Activated naive CD8-positive, alpha-beta T cell treated with anti-CD3 and anti-CD28 coated beads, Interleukin-2, amount 50 U/mL, for 24 hours (primary cell): ENCODE results near the gene MYO1B.

Experiments
- ATAC-seq: fragments of 150-1000 bp; cut with Tn5 transposase; one replicate; pipeline ENCODE4 v1.10.0; 2021
- DNase-seq: peaks from one replicate; pipeline ENCODE4 v3.0.0; 2021
- H3K27ac Mint-ChIP-seq: one replicate; pipeline ENCODE4 v1.8.0; 2021; ENCODE audit warnings: mild to moderate bottlenecking, mixed read lengths
- H3K27me3 Mint-ChIP-seq: one replicate; pipeline ENCODE4 v1.8.0; 2021; ENCODE audit warnings: mixed read lengths
- H3K36me3 Mint-ChIP-seq: one replicate; pipeline ENCODE4 v1.8.0; 2021; ENCODE audit warnings: low read depth, mixed read lengths
- H3K4me1 Mint-ChIP-seq: one replicate; pipeline ENCODE4 v1.8.0; 2021; ENCODE audit warnings: mixed read lengths
- H3K4me3 Mint-ChIP-seq: one replicate; pipeline ENCODE4 v1.8.0; 2021; ENCODE audit warnings: mild to moderate bottlenecking, moderate library complexity, mixed read lengths
- H3K9me3 Mint-ChIP-seq: one replicate; pipeline ENCODE4 v1.8.0; 2021; ENCODE audit warnings: mixed read lengths

Gene MYO1B

GRCh38 chr2:191245046-191245868 is at the start of gene MYO1B:
Gene MYO1B, plus strand, starts transcription at chr2:191245404. Its CDS starts 31,492 bp downstream, at chr2:191276896.
- H3K27ac Mint-ChIP-seq = peak within 1 kb of the TSS; percentile 41
- H3K9me3 Mint-ChIP-seq = peaks cover 8% of the 10 kb centered on the region
- DNase-seq (peak; percentile 80), ATAC-seq (peak; percentile 85)
- H3K36me3 Mint-ChIP-seq = no peaks in the 10 kb centered on the region
- H3K4me1 Mint-ChIP-seq = peaks cover 19% of the 10 kb centered on the region
- peaks cover 20% of the 10 kb centered on the region for H3K27me3 Mint-ChIP-seq
- H3K4me3 Mint-ChIP-seq = peak within 1 kb of the TSS; percentile 77

- H3K9me3 Mint-ChIP-seq = peaks cover 6% of the 10 kb centered on the region
- H3K4me3 Mint-ChIP-seq = no peak overlapping the region
- H3K27ac Mint-ChIP-seq = no peak overlapping the region
- no peak for DNase-seq
- H3K27me3 Mint-ChIP-seq = no peaks in the 10 kb centered on the region
- no peak for ATAC-seq
- no peaks in the 10 kb centered on the region for H3K36me3 Mint-ChIP-seq
- H3K4me1 Mint-ChIP-seq = peaks cover 46% of the 10 kb centered on the region
Measured at GRCh38 chr2:191197096-191197495, 48.1 kb upstream of the MYO1B start.

- H3K4me1 Mint-ChIP-seq = peaks cover 46% of the 10 kb centered on the region
- ATAC-seq = no peak
- H3K4me3 Mint-ChIP-seq = no peak overlapping the region
- H3K36me3 Mint-ChIP-seq = no peaks in the 10 kb centered on the region
- H3K9me3 Mint-ChIP-seq = peaks cover 6% of the 10 kb centered on the region
- no peak for DNase-seq
- no peak overlapping the region for H3K27ac Mint-ChIP-seq
- H3K27me3 Mint-ChIP-seq = no peaks in the 10 kb centered on the region
Measured at GRCh38 chr2:191198271-191198670, 46.9 kb upstream of the MYO1B start.

- no peaks in the 10 kb centered on the region for H3K27me3 Mint-ChIP-seq
- DNase-seq (no peak), ATAC-seq (no peak)
- peaks cover 6% of the 10 kb centered on the region for H3K9me3 Mint-ChIP-seq
- no peaks in the 10 kb centered on the region for H3K36me3 Mint-ChIP-seq
- no peak overlapping the region for H3K27ac Mint-ChIP-seq
- H3K4me1 Mint-ChIP-seq = peaks cover 41% of the 10 kb centered on the region
- H3K4me3 Mint-ChIP-seq = no peak overlapping the region
Measured at GRCh38 chr2:191199929-191200512, 45.2 kb upstream of the MYO1B start.

GRCh38 chr2:191200910-191201309 is 44.3 kb upstream of the MYO1B start:
- H3K27me3 Mint-ChIP-seq = no peaks in the 10 kb centered on the region
- no peak overlapping the region for H3K4me3 Mint-ChIP-seq
- H3K4me1 Mint-ChIP-seq = peaks cover 39% of the 10 kb centered on the region
- ATAC-seq (no peak), DNase-seq (no peak)
- no peaks in the 10 kb centered on the region for H3K36me3 Mint-ChIP-seq
- no peak overlapping the region for H3K27ac Mint-ChIP-seq
- H3K9me3 Mint-ChIP-seq = peaks cover 3% of the 10 kb centered on the region

GRCh38 chr2:191202209-191202721 is 42.9 kb upstream of the MYO1B start:
- no peak for ATAC-seq
- no peak overlapping the region for H3K4me3 Mint-ChIP-seq

GRCh38 chr2:191202881-191203397 is 42.3 kb upstream of the MYO1B start:
- Mint-ChIP-seq H3K4me1 (peaks cover 50% of the 10 kb centered on the region), H3K27ac (peak overlapping the region; percentile 66), H3K4me3 (no peak overlapping the region), H3K36me3 (no peaks in the 10 kb centered on the region), H3K9me3 (no peaks in the 10 kb centered on the region), H3K27me3 (no peaks in the 10 kb centered on the region)
- ATAC-seq (peak; percentile 35), DNase-seq (peak; percentile 33)

More at GRCh38 chr2:191202209-191202721, 42.9 kb upstream of the MYO1B start:
- Mint-ChIP-seq H3K27ac (peak overlapping the region; percentile 66), H3K27me3 (no peaks in the 10 kb centered on the region), H3K36me3 (no peaks in the 10 kb centered on the region), H3K4me1 (peaks cover 50% of the 10 kb centered on the region), H3K9me3 (no peaks in the 10 kb centered on the region)
- no peak for DNase-seq

- H3K9me3 Mint-ChIP-seq = no peaks in the 10 kb centered on the region
- no peaks in the 10 kb centered on the region for H3K36me3 Mint-ChIP-seq
- ATAC-seq (peak; percentile 41), DNase-seq (no peak)
- peaks cover 50% of the 10 kb centered on the region for H3K4me1 Mint-ChIP-seq
- peak overlapping the region; percentile 90 for H3K27ac Mint-ChIP-seq
- H3K27me3 Mint-ChIP-seq = no peaks in the 10 kb centered on the region
- peak overlapping the region; percentile 72 for H3K4me3 Mint-ChIP-seq
Measured at GRCh38 chr2:191204433-191204832, 40.8 kb upstream of the MYO1B start.

- no peak for DNase-seq
- Mint-ChIP-seq H3K27ac (peak overlapping the region; percentile 86), H3K4me1 (peaks cover 41% of the 10 kb centered on the region), H3K27me3 (no peaks in the 10 kb centered on the region), H3K4me3 (peak overlapping the region; percentile 67), H3K9me3 (peaks cover 10% of the 10 kb centered on the region), H3K36me3 (no peaks in the 10 kb centered on the region)
- peak; percentile 76 for ATAC-seq
Measured at GRCh38 chr2:191206613-191207471, 38.4 kb upstream of the MYO1B start.

- peaks cover 21% of the 10 kb centered on the region for H3K4me1 Mint-ChIP-seq
- DNase-seq = no peak
- H3K9me3 Mint-ChIP-seq = peaks cover 26% of the 10 kb centered on the region
- H3K4me3 Mint-ChIP-seq = no peak overlapping the region
- H3K36me3 Mint-ChIP-seq = peaks cover 4% of the 10 kb centered on the region
- H3K27ac Mint-ChIP-seq = no peak overlapping the region
- no peak for ATAC-seq
- no peaks in the 10 kb centered on the region for H3K27me3 Mint-ChIP-seq
Measured at GRCh38 chr2:191209340-191209739, 35.9 kb upstream of the MYO1B start.

- ATAC-seq (no peak), DNase-seq (no peak)
- H3K4me3 Mint-ChIP-seq = no peak overlapping the region
- H3K9me3 Mint-ChIP-seq = peaks cover 26% of the 10 kb centered on the region
- no peaks in the 10 kb centered on the region for H3K4me1 Mint-ChIP-seq
- no peak overlapping the region for H3K27ac Mint-ChIP-seq
- H3K27me3 Mint-ChIP-seq = no peaks in the 10 kb centered on the region
- H3K36me3 Mint-ChIP-seq = peaks cover 4% of the 10 kb centered on the region
Measured at GRCh38 chr2:191212119-191212518, 33.1 kb upstream of the MYO1B start.

- Mint-ChIP-seq H3K9me3 (peaks cover 26% of the 10 kb centered on the region), H3K4me1 (peaks cover 10% of the 10 kb centered on the region), H3K4me3 (no peak overlapping the region), H3K27me3 (no peaks in the 10 kb centered on the region), H3K27ac (no peak overlapping the region), H3K36me3 (peaks cover 4% of the 10 kb centered on the region)
- ATAC-seq = no peak
- no peak for DNase-seq
Measured at GRCh38 chr2:191213333-191213732, 31.9 kb upstream of the MYO1B start.

- peaks cover 25% of the 10 kb centered on the region for H3K4me1 Mint-ChIP-seq
- peaks cover 4% of the 10 kb centered on the region for H3K36me3 Mint-ChIP-seq
- DNase-seq (no peak), ATAC-seq (no peak)
- H3K9me3 Mint-ChIP-seq = peaks cover 32% of the 10 kb centered on the region
- H3K4me3 Mint-ChIP-seq = no peak overlapping the region
- H3K27me3 Mint-ChIP-seq = no peaks in the 10 kb centered on the region
- H3K27ac Mint-ChIP-seq = no peak overlapping the region
Measured at GRCh38 chr2:191215230-191215629, 30.0 kb upstream of the MYO1B start.

GRCh38 chr2:191215666-191216065 is 29.5 kb upstream of the MYO1B start:
- H3K36me3 Mint-ChIP-seq = peaks cover 4% of the 10 kb centered on the region

More at GRCh38 chr2:191215666-191216065, 29.5 kb upstream of the MYO1B start:
- Mint-ChIP-seq H3K4me3 (no peak overlapping the region), H3K4me1 (peaks cover 29% of the 10 kb centered on the region), H3K9me3 (peaks cover 32% of the 10 kb centered on the region), H3K27me3 (no peaks in the 10 kb centered on the region), H3K27ac (no peak overlapping the region)
- DNase-seq (no peak), ATAC-seq (no peak)
